Osteoblast (primary cell): ENCODE measurements around the gene KRT33B. TPM values are rescaled to one million over a fixed set of nuclear protein-coding genes. Genes with fewer than 3 reads are reported as not detected.
"Not testable (repeated sequence)": the region's sequence is repeated elsewhere in the genome, so short reads cannot be mapped to it uniquely, and the experiment has no call there.

Experiments used
- DNase-seq: peaks from one replicate; pipeline ENCODE4 v3.0.0; 2011; ENCODE audit warnings: low spot score, mixed read lengths; ENCODE audit not compliant: insufficient read length; ENCODE audit errors: missing footprints
- H2AFZ ChIP-seq: 2 replicates; pipeline ENCODE4 v1.6.0; 2011; ENCODE audit warnings: mild to moderate bottlenecking, low read length
- H3K27ac ChIP-seq: 2 replicates; pipeline ENCODE4 v1.5.1; 2011; ENCODE audit warnings: mild to moderate bottlenecking, low read depth, low read length, moderate library complexity
- H3K27me3 ChIP-seq: 2 replicates; pipeline ENCODE4 v1.6.0; 2012; ENCODE audit warnings: mild to moderate bottlenecking, control low read depth, inconsistent platforms, low read length, moderate library complexity; ENCODE audit not compliant: insufficient read depth
- H3K36me3 ChIP-seq: 2 replicates; pipeline ENCODE4 v1.5.1; 2011; ENCODE audit warnings: mild to moderate bottlenecking, low read length, control low read depth, moderate library complexity; ENCODE audit not compliant: insufficient read depth
- H3K4me1 ChIP-seq: 2 replicates; pipeline ENCODE4 v1.5.1; 2011; ENCODE audit warnings: mild to moderate bottlenecking, low read length, control low read depth, moderate library complexity; ENCODE audit not compliant: insufficient read depth
- H3K4me2 ChIP-seq: 2 replicates; pipeline ENCODE4 v1.6.0; 2011; ENCODE audit warnings: mild to moderate bottlenecking, low read length; ENCODE audit not compliant: insufficient read depth
- H3K4me3 ChIP-seq: fragments of 200-600 bp; sonication (generic); 3 replicates; pipeline ENCODE4 v1.5.1; 2012; ENCODE audit warnings: mild to moderate bottlenecking, low read length, inconsistent platforms; ENCODE audit not compliant: insufficient read depth
- H3K79me2 ChIP-seq: 2 replicates; pipeline ENCODE4 v1.6.0; 2012; ENCODE audit warnings: mild to moderate bottlenecking, low read length, control low read depth, inconsistent platforms; ENCODE audit not compliant: insufficient read depth
- H3K9me3 ChIP-seq: 2 replicates; pipeline ENCODE4 v1.5.1; 2011; ENCODE audit warnings: low read depth, low read length, control low read depth
- H4K20me1 ChIP-seq: 2 replicates; pipeline ENCODE4 v1.6.0; 2012; ENCODE audit warnings: mild to moderate bottlenecking, low read length, control low read depth; ENCODE audit not compliant: insufficient read depth
- CTCF ChIP-seq: IDR thresholded peaks from 2 replicates; pipeline ENCODE4 v1.5.1; 2011; ENCODE audit warnings: mild to moderate bottlenecking, low read depth, low read length, moderate library complexity; ENCODE audit errors: extremely low read depth
- total RNA-seq: library from RNA; depleted of rRNA; stranded (reverse); fragments of >200 nt; gene quantifications from 2 replicates; pipeline ENCODE4 v1.2.3, GENCODE V29; 2012

The KRT33B gene
- total RNA-seq, 1 donor = 1.1 TPM

- H2AFZ ChIP-seq = no peak overlapping the region
- no peaks in the 10 kb centered on the region for H3K9me3 ChIP-seq
- H3K4me1 ChIP-seq = no peaks in the 10 kb centered on the region
- H3K27me3 ChIP-seq = no peaks in the 10 kb centered on the region
- TF ChIP-seq CTCF = no peak
- no peaks in the 10 kb centered on the region for H3K79me2 ChIP-seq
- H3K36me3 ChIP-seq = no peaks in the 10 kb centered on the region
- no peaks in the 10 kb centered on the region for H4K20me1 ChIP-seq
- no peak overlapping the region for H3K27ac ChIP-seq
- no peak overlapping the region for H3K4me2 ChIP-seq
- DNase-seq = no peak
- H3K4me3 ChIP-seq = no peak overlapping the region
Measured at GRCh38 chr17:41354536-41354935, 15.1 kb downstream of the KRT33B start.

- Histone ChIP-seq H3K36me3 (no peaks in the 10 kb centered on the region), H3K79me2 (no peaks in the 10 kb centered on the region), H3K9me3 (no peaks in the 10 kb centered on the region), H2AFZ (no peak overlapping the region), H3K4me3 (no peak overlapping the region), H4K20me1 (no peaks in the 10 kb centered on the region), H3K27ac (no peak overlapping the region), H3K27me3 (no peaks in the 10 kb centered on the region), H3K4me2 (no peak overlapping the region), H3K4me1 (no peaks in the 10 kb centered on the region)
- TF ChIP-seq CTCF = no peak
- no peak for DNase-seq
Measured at GRCh38 chr17:41352597-41353366, 16.8 kb downstream of the KRT33B start.

- H3K36me3 ChIP-seq = no peaks in the 10 kb centered on the region
- no peaks in the 10 kb centered on the region for H3K4me1 ChIP-seq
- H3K4me2 ChIP-seq = no peak overlapping the region
- H3K27ac ChIP-seq = no peak overlapping the region
- no peak overlapping the region for H2AFZ ChIP-seq
- no peaks in the 10 kb centered on the region for H3K27me3 ChIP-seq
- no peaks in the 10 kb centered on the region for H3K9me3 ChIP-seq
- no peak for TF ChIP-seq CTCF
- no peaks in the 10 kb centered on the region for H4K20me1 ChIP-seq
- no peak for DNase-seq
- no peak overlapping the region for H3K4me3 ChIP-seq
- H3K79me2 ChIP-seq = no peaks in the 10 kb centered on the region
Measured at GRCh38 chr17:41351177-41351576, 18.4 kb downstream of the KRT33B start.

- H3K4me2 ChIP-seq, H3K9me3 ChIP-seq, H3K4me1 ChIP-seq, H3K4me3 ChIP-seq, H3K79me2 ChIP-seq, H4K20me1 ChIP-seq, H3K27me3 ChIP-seq, DNase-seq, H3K36me3 ChIP-seq, H2AFZ ChIP-seq, H3K27ac ChIP-seq: not testable (repeated sequence)
Measured at GRCh38 chr17:41350381-41350878, 19.2 kb downstream of the KRT33B start, which contains the start of gene KRT33A. Gene KRT33A (minus strand): TSS chr17:41350828. CDS start chr17:41350767, 61 bp downstream.
